HG02623 (cell line): Measurements from ENCODE around the gene GPC6.

Experiments
- ATAC-seq: cut with Tn5 transposase; IDR thresholded peaks from one replicate; pipeline ENCODE4 v1.9.1; 2021; ENCODE audit warnings: moderate library complexity; ENCODE audit not compliant: unreplicated experiment

Gene GPC6

GRCh38 chr13:94139393-94139995, 912.9 kb downstream of the GPC6 start:
- no peak for ATAC-seq

- ATAC-seq, result no peak
These were observed 913.4 kb downstream of the GPC6 start for GRCh38 chr13:94140027-94140426.

- ATAC-seq, result no peak
These were observed 913.9 kb downstream of the GPC6 start for GRCh38 chr13:94140511-94140910.

GRCh38 chr13:94143624-94144350, 917.2 kb downstream of the GPC6 start:
- no peak for ATAC-seq

- no peak for ATAC-seq
These were observed 919.4 kb downstream of the GPC6 start for GRCh38 chr13:94145966-94146365.

- no peak for ATAC-seq
These were observed 927.0 kb downstream of the GPC6 start for GRCh38 chr13:94153586-94153985.

GRCh38 chr13:94154367-94154766, 927.8 kb downstream of the GPC6 start:
- ATAC-seq, result no peak

GRCh38 chr13:94157705-94158218, 931.2 kb downstream of the GPC6 start:
- ATAC-seq, result no peak

GRCh38 chr13:94160875-94161274, 934.3 kb downstream of the GPC6 start:
- no peak for ATAC-seq

GRCh38 chr13:94162289-94162688, 935.7 kb downstream of the GPC6 start:
- ATAC-seq, result no peak

- ATAC-seq, result no peak
These were observed 936.9 kb downstream of the GPC6 start for GRCh38 chr13:94163535-94163934.

- no peak for ATAC-seq
These were observed 942.3 kb downstream of the GPC6 start for GRCh38 chr13:94168783-94169453.

- no peak for ATAC-seq
These were observed 943.0 kb downstream of the GPC6 start for GRCh38 chr13:94169454-94170144.

- no peak for ATAC-seq
These were observed 943.6 kb downstream of the GPC6 start for GRCh38 chr13:94170145-94170571.

- ATAC-seq, result no peak
These were observed 945.8 kb downstream of the GPC6 start for GRCh38 chr13:94172416-94172815.

- no peak for ATAC-seq
These were observed 946.8 kb downstream of the GPC6 start for GRCh38 chr13:94173312-94173854.

- ATAC-seq, result no peak
These were observed 947.4 kb downstream of the GPC6 start for GRCh38 chr13:94174009-94174408.

- ATAC-seq, result no peak
These were observed 948.5 kb downstream of the GPC6 start for GRCh38 chr13:94175076-94175475.

GRCh38 chr13:94176561-94176960, 950.0 kb downstream of the GPC6 start:
- ATAC-seq, result no peak

- no peak for ATAC-seq
These were observed 950.4 kb downstream of the GPC6 start for GRCh38 chr13:94177041-94177440.

GRCh38 chr13:94178625-94179244, 952.1 kb downstream of the GPC6 start:
- no peak for ATAC-seq
